Endothelial cell of coronary artery (primary cell): ENCODE data around the gene KLLN. TPM values are rescaled to one million over a fixed set of nuclear protein-coding genes. Genes with fewer than 3 reads are reported as not detected.

Experiments
- total RNA-seq: library from RNA; depleted of rRNA; stranded (reverse); fragments of >200 nt; gene quantifications from 2 replicates; pipeline ENCODE4 v1.2.3, GENCODE V29; 2014

The KLLN gene, protein sequence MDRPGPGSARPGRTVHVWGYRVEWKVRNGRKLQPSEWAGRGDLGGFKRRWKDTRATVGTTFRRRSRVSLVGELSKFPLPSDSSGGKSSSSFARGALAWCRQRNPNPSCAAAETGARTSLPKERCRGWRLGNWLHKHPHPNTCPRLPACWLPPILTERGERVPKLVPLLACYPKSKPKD
- total RNA-seq, result 0.19 and 0.27 TPM in 2 replicates

DNA sequence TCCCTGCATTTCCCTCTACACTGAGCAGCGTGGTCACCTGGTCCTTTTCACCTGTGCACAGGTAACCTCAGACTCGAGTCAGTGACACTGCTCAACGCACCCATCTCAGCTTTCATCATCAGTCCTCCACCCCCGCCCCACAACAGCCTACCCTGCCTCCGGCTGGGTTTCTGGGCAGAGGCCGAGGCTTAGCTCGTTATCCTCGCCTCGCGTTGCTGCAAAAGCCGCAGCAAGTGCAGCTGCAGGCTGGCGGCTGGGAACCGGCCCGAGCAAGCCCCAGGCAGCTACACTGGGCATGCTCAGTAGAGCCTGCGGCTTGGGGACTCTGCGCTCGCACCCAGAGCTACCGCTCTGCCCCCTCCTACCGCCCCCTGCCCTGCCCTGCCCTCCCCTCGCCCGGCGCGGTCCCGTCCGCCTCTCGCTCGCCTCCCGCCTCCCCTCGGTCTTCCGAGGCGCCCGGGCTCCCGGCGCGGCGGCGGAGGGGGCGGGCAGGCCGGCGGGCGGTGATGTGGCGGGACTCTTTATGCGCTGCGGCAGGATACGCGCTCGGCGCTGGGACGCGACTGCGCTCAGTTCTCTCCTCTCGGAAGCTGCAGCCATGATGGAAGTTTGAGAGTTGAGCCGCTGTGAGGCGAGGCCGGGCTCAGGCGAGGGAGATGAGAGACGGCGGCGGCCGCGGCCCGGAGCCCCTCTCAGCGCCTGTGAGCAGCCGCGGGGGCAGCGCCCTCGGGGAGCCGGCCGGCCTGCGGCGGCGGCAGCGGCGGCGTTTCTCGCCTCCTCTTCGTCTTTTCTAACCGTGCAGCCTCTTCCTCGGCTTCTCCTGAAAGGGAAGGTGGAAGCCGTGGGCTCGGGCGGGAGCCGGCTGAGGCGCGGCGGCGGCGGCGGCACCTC is at the start of gene KLLN, which contains the start of gene PTEN:
Gene KLLN (minus strand): TSS at position 481 of the 891 bp plus-strand sequence. CDS start 1,046 bp downstream, outside the sequence.
Gene PTEN (plus strand): TSS at position 573 of the 891 bp plus-strand sequence. CDS start 845 bp downstream, outside the sequence.

DNA sequence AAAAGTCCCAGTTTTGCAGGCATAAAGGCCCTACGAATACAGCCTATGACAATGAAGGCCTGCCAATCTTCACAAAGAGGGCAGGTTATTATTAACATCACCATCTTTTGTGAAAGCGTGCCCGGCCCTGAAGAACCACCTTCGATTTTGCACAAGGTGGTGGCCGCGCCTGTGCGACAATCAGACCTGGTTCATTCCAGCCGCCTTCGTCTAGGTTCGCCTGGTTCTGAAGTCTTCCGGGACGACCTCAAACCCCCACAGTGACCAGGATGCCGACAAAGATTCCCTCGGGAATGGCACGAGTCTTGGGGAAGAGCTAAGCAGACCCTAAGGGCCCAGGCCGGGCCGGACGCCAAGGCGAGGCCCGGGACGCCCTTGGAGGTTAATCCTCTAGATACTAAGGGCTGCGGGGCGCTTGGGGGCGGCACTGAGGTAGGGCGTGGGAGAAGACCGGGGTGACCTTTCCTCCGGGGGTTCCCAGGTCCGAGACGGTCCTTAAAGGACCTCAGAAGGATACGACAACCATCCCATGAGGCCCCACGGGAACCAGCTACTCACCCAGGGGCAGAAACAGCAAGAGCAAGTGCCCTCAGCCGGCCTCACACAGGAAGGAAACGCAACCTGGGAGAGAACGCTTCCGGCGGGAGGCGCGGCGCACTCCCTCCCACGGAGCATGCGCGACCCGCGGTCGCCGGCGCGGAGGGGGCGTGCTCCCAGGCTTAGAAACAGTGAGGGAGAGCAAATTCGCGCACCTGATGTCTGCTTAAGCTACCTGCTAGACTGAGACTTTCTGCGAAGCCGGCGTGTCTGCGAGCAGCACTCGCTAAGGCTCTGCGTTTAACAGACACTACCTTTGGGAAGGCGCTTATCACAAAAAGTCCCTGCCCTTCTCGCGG is 45.5 kb downstream of the KLLN start, which contains the start of gene ATAD1:
Gene ATAD1 (minus strand): TSS at position 618 of the 896 bp plus-strand sequence. CDS start 3,627 bp downstream, outside the sequence.

Other genes with a start within 250 kb of the KLLN start
- 50.6 and 92.4 TPM in 2 replicates for gene PAPSS2, start 203.7 kb downstream of the KLLN start, total RNA-seq
- 23.9 and 31.6 TPM in 2 replicates for gene ATAD1, start 45.3 kb downstream of the KLLN start, total RNA-seq
- 98.5 and 123 TPM in 2 replicates for gene PTEN, start 92 bp upstream of the KLLN start, total RNA-seq